B cell (primary cell): Measurements from ENCODE around the gene HOXD3.

Experiments
- EZH2 ChIP-seq: IDR thresholded peaks from 2 replicates; pipeline ENCODE4 v1.6.1; 2012; ENCODE audit warnings: borderline replicate concordance, low read depth, mild to moderate bottlenecking, moderate library complexity, low read length; ENCODE audit not compliant: insufficient read depth, poor library complexity, severe bottlenecking
- TF ChIP-seq, protein P1 (sequence below): fragments of 200-600 bp; IDR thresholded peaks from one replicate; pipeline ENCODE4 v1.8.0; 2022; ENCODE audit warnings: antibody characterized with exemption, mild to moderate bottlenecking

DNA sequence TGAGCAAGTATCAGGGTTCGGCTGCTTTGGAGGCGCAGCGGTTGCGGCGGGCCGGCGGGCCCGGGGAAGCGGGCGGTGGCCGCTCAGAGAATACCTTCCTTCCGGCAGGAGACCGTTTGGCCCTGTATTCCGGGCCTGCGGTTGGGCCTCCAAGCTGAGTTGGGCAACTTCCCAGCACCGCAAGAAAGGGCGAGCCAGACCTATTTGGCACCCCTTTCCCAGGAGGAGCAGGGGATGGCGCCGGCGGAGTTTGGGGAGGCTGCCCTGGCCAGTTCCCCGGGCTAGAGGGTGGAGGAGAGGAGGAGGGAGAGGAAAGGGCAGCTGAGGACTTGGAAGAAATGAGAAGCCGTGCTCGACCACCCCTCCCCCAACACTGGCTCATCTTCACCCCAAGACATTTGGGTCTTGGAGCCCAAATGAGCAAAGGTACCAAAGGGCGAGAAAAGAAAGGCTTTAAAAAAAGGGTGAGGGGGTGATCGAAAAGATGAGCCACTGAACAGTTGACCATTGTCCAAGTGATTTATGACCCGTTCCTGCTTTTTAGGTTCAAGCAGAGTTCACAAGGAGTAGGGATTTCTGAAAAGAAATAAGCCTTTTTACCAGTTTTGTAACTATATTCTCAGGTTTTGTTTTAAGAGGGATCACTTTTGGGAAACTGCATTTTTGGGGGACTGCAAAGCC is 8.4 kb downstream of the HOXD3 start:
- TF ChIP-seq, protein P1, sequence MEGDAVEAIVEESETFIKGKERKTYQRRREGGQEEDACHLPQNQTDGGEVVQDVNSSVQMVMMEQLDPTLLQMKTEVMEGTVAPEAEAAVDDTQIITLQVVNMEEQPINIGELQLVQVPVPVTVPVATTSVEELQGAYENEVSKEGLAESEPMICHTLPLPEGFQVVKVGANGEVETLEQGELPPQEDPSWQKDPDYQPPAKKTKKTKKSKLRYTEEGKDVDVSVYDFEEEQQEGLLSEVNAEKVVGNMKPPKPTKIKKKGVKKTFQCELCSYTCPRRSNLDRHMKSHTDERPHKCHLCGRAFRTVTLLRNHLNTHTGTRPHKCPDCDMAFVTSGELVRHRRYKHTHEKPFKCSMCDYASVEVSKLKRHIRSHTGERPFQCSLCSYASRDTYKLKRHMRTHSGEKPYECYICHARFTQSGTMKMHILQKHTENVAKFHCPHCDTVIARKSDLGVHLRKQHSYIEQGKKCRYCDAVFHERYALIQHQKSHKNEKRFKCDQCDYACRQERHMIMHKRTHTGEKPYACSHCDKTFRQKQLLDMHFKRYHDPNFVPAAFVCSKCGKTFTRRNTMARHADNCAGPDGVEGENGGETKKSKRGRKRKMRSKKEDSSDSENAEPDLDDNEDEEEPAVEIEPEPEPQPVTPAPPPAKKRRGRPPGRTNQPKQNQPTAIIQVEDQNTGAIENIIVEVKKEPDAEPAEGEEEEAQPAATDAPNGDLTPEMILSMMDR, result no peak
- TF ChIP-seq EZH2, result no peak
